ENCODE data around the gene MINDY4. TPM values are rescaled to one million over a fixed set of nuclear protein-coding genes. Genes with fewer than 3 reads are reported as not detected.
"Not testable (repeated sequence)": the region's sequence is repeated elsewhere in the genome, so short reads cannot be mapped to it uniquely, and the experiment has no call there.

Gene MINDY4
- total RNA-seq, 1 donor from 2014 or later: 13.8 TPM

DNA sequence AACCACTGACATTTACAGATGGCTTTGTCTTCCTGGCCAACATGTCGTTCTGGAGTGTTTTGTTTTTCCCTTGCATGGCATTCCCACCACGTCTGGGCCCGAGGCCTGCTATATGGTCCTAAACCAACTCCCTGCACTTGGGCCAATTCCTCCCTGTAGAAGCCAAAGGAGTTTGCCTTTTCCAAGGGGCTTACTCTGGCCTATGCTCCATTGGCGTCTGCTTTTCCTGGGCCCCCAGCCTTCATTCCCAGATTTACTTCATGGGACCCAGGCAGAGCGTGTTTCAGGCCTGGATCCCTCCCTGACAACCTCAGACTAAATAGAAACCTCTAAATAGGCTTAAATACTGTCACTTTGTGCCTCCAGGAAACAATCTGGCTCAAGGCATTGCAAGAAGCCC lies 60.7 kb downstream of the MINDY4 start:
- TF ChIP-seq, protein P1, sequence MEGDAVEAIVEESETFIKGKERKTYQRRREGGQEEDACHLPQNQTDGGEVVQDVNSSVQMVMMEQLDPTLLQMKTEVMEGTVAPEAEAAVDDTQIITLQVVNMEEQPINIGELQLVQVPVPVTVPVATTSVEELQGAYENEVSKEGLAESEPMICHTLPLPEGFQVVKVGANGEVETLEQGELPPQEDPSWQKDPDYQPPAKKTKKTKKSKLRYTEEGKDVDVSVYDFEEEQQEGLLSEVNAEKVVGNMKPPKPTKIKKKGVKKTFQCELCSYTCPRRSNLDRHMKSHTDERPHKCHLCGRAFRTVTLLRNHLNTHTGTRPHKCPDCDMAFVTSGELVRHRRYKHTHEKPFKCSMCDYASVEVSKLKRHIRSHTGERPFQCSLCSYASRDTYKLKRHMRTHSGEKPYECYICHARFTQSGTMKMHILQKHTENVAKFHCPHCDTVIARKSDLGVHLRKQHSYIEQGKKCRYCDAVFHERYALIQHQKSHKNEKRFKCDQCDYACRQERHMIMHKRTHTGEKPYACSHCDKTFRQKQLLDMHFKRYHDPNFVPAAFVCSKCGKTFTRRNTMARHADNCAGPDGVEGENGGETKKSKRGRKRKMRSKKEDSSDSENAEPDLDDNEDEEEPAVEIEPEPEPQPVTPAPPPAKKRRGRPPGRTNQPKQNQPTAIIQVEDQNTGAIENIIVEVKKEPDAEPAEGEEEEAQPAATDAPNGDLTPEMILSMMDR (IDR thresholded peaks at IDR 0.05): no peak
- ATAC-seq (no peak), DNase-seq (no peak)
- Histone ChIP-seq H3K36me3 (peaks cover 12% of the 10 kb centered on the region), H3K4me3 (no peak overlapping the region), H3K27me3 (ENCODE audit: low read depth) (no peaks in the 10 kb centered on the region), H3K9me3 (peaks cover 7% of the 10 kb centered on the region), H3K27ac (no peak overlapping the region), H3K4me1 (no peaks in the 10 kb centered on the region)
- intact Hi-C loops (cut with DNase I): no loop called here

DNA sequence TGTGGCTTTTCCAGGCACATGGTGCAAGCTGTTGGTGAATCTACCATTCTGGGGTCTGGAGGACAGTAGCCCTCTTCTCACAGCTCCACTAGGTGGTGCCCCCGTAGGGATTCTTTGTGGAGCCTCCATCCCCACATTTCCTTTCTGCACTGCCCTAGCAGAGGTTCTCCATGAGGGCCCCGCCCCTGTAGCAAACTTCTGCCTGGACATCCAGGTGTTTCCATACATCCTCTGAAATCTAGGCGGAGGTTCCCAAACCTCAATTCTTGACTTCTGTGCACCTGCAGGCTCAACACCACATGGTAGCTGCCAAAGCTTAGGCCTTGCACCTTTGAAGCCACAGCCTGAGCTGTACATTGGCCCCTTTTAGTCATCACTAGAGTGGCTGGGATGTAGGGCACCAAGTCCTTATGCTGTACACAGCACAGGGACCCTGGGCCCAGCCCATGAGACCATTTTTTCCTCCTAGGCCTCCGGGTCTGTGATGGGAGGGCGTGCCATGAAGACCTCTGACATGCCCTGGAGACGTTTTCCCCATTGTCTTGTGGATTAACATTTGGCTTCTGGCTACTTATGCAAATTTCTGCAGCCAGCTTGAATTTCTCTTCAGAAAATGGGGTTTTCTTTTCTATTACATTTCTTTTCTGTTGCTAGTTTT lies 62.9 kb downstream of the MINDY4 start:
- ATAC-seq; H3K4me1 ChIP-seq; H3K27me3 ChIP-seq (ENCODE audit: low read depth); H3K4me3 ChIP-seq; intact Hi-C loops (cut with DNase I); H3K27ac ChIP-seq; DNase-seq; H3K9me3 ChIP-seq: not testable (repeated sequence)
- H3K36me3 ChIP-seq: peaks cover 16% of the 10 kb centered on the region

DNA sequence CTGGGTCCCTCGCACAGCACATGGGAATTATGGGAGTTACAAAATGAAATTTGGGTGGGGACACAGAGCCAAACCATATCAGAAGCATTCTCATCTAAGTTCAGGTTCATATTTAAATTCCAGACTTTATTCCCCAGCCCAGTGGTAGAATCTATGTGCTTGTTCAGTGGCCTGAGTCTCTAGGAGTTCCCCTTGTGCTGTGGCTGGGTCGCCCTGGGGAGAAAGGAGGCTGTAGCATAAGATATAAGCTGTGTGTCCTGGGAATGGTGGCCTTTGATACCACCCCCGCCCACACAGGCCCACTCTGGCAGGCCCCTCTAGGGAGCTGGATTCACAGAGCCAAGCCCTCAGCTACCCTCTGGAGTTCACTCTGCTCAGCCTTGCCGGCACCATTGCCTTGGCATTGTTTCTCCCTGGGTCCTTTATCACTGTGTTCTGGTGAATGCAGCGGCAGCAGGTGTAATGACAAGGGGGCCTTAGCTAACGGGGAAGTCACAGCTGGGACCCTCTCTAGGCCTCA lies 64.2 kb downstream of the MINDY4 start:
- Histone ChIP-seq H3K27ac (no peak overlapping the region), H3K4me3 (no peak overlapping the region), H3K36me3 (peaks cover 18% of the 10 kb centered on the region), H3K27me3 (ENCODE audit: low read depth) (no peaks in the 10 kb centered on the region), H3K4me1 (no peaks in the 10 kb centered on the region), H3K9me3 (peaks cover 7% of the 10 kb centered on the region)
- ATAC-seq (no peak), DNase-seq (no peak)
- TF ChIP-seq, protein P1 (IDR thresholded peaks at IDR 0.05): no peak
- intact Hi-C loops (cut with DNase I): no loop called here

DNA sequence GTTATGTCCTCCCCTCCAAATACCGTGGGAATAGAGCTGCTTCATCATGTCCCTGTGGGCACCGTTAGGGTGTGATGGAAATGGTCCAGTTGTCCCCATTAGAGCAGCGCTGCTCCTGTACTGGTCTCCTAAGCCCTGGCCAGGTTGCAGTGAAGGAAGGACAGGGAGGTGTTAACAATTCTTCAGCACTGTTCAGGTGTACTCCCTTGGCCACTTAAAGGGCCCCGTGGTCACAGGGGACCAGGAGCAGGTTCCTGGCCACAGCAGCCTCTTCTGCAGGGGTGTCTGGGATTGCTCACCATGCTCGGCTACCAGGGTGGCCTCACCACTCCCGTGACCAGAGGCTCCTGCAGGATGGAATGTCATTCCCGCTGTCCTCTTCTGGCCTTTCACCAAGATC lies 65.8 kb downstream of the MINDY4 start:
- TF ChIP-seq, protein P1 (IDR thresholded peaks at IDR 0.05): no peak
- peaks cover 7% of the 10 kb centered on the region for H3K9me3 ChIP-seq
- no peak for DNase-seq
- no peak for ATAC-seq
- intact Hi-C loops (cut with DNase I): no loop called here
- H3K27me3 ChIP-seq (ENCODE audit: low read depth): no peaks in the 10 kb centered on the region
- H3K36me3 ChIP-seq: peaks cover 28% of the 10 kb centered on the region
- peaks cover 12% of the 10 kb centered on the region for H3K4me1 ChIP-seq
- no peak overlapping the region for H3K4me3 ChIP-seq
- no peak overlapping the region for H3K27ac ChIP-seq

DNA sequence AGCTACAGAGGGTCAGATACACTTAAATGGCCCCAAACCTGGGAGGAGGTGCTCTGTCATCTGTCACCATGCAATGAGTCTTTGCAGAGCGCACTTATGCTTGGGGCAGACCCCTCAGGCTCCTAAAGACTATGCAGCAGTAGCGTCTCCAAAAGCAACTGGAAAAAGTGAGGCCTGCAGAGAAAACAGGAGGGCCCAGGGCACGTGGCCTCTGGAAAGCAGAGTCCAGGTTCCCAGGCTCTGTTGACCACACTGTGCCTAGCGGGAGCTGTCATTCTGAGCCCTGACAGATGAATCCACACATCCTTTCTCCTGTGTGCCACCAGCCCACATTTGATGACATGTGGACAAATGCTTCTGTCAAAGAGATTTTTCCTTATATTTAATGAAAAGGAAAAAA lies 66.4 kb downstream of the MINDY4 start:
- Histone ChIP-seq H3K4me1 (peaks cover 18% of the 10 kb centered on the region), H3K9me3 (peaks cover 7% of the 10 kb centered on the region), H3K27me3 (ENCODE audit: low read depth) (no peaks in the 10 kb centered on the region), H3K36me3 (peaks cover 28% of the 10 kb centered on the region), H3K4me3 (no peak overlapping the region), H3K27ac (no peak overlapping the region)
- DNase-seq (no peak), ATAC-seq (no peak)
- intact Hi-C loops (cut with DNase I): no loop called here
- TF ChIP-seq, protein P1 (IDR thresholded peaks at IDR 0.05): no peak

DNA sequence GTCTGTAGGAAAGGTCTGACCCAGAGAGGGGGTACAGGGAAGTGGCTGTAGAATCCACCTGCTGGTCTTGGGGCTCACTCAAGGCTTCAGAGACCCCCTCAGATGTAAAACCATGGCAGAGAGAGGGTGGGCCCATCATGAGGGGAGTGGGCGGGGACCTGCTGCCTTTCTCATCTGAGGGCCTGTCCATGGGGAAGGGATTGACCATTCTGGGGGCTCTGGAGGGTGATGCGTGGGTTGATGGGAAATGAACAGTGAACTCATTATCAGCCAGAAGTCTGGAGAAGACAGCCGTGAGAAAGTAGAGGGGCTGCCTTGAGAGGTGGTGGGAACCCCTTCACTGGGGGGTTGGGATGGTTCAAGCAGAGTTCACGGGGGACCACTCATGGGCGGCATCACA lies 66.8 kb downstream of the MINDY4 start:
- Histone ChIP-seq H3K27ac (no peak overlapping the region), H3K27me3 (ENCODE audit: low read depth) (no peaks in the 10 kb centered on the region), H3K9me3 (peaks cover 7% of the 10 kb centered on the region), H3K4me3 (no peak overlapping the region), H3K36me3 (peaks cover 28% of the 10 kb centered on the region), H3K4me1 (peaks cover 22% of the 10 kb centered on the region)
- DNase-seq: no peak
- ATAC-seq: no peak
- TF ChIP-seq, protein P1 (IDR thresholded peaks at IDR 0.05): no peak
- intact Hi-C loops (cut with DNase I): no loop called here
